Brain microvascular endothelial cell (primary cell): ENCODE results near the gene CADM2.

Experiments used
- DNase-seq: peaks from one replicate; pipeline ENCODE4 v3.0.0-alpha.2; 2020
- H3K27ac ChIP-seq: fragments of 250-450 bp; sonication (Bioruptor Pico); 2 replicates; pipeline ENCODE4 v1.5.1; 2020; ENCODE audit warnings: mild to moderate bottlenecking, moderate library complexity
- H3K27me3 ChIP-seq: fragments of 250-450 bp; sonication (Bioruptor Pico); replicated peaks from 2 replicates; pipeline ENCODE4 v1.5.1; 2020; ENCODE audit warnings: mild to moderate bottlenecking
- H3K36me3 ChIP-seq: fragments of 250-450 bp; sonication (Bioruptor Pico); replicated peaks from 2 replicates; pipeline ENCODE4 v1.5.1; 2020; ENCODE audit warnings: mild to moderate bottlenecking
- H3K4me3 ChIP-seq: 2 replicates; pipeline ENCODE4 v1.5.1; 2011; ENCODE audit warnings: low read depth, mild to moderate bottlenecking, control low read depth, low read length, moderate library complexity
- CTCF ChIP-seq: IDR thresholded peaks from 2 replicates; pipeline ENCODE4 v1.5.1; 2011; ENCODE audit warnings: low read depth, mild to moderate bottlenecking, moderate library complexity, low read length, control low read depth, inconsistent platforms; ENCODE audit errors: missing control alignments
- in situ Hi-C: cut with HindIII; loops from 2 replicates; pipeline ENCODE4 v1.10.0; 2017; ENCODE audit warnings: low sequenced_read_pairs, low pct_ligation_motif_present

CADM2 gene

DNA sequence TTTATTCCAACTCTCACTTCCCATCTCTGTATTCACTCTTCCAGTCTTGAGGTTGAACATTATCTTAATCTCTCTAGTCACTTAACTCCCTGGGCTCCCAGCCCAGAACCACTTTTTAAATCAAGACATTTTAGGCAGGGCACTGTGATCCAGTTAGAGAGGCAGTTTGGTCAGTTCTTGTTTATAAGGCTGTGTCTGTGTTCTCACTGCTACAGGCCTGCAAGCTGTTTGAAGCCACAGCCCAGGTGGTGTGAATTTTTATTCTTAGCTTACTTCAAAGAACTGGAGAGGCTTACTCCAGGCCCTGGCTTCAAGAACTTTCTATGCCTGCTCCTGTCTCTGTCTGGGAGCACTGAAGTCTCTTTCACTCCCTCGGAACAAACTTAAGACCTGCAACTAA, 906.1 kb downstream of the CADM2 start:
- in situ Hi-C loops, result no loop called here
- no peak for TF ChIP-seq CTCF
- H3K27me3 ChIP-seq, result no peaks in the 10 kb centered on the region

GRCh38 chr3:85867072-85867471, 908.3 kb downstream of the CADM2 start:
- Histone ChIP-seq H3K27me3 (no peaks in the 10 kb centered on the region), H3K36me3 (no peaks in the 10 kb centered on the region), H3K4me3 (no peak overlapping the region), H3K27ac (no peak overlapping the region)
- no peak for TF ChIP-seq CTCF
- no peak for DNase-seq
- in situ Hi-C loops, result no loop called here

More for the DNA sequence above, 906.1 kb downstream of the CADM2 start:
- Histone ChIP-seq H3K4me3 (no peak overlapping the region), H3K27ac (no peak overlapping the region), H3K36me3 (no peaks in the 10 kb centered on the region)
- DNase-seq, result no peak

DNA sequence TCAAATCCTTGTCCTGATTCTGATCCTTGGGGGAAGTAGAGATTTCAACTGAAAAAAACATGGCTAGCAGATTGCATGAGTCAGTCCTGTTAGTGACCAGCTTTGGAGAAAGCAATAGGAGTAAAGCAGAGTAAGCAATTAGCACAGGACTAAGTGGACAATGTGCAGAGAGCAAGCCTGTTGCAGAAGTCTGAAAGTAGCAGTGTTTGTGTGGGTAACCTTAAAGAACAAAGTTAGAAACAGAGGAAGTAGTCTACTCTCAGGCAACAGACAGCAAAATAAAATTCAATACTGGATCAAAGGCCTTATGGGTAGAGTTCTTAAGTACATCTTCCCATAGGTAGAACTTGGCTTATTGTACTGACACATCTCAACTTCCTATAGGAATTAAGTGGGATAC, 916.8 kb downstream of the CADM2 start:
- TF ChIP-seq CTCF, result no peak
- H3K27me3 ChIP-seq, result no peaks in the 10 kb centered on the region
- no peaks in the 10 kb centered on the region for H3K36me3 ChIP-seq
- in situ Hi-C loops, result no loop called here
- DNase-seq, result no peak
- H3K4me3 ChIP-seq, result no peak overlapping the region
- no peak overlapping the region for H3K27ac ChIP-seq

DNA sequence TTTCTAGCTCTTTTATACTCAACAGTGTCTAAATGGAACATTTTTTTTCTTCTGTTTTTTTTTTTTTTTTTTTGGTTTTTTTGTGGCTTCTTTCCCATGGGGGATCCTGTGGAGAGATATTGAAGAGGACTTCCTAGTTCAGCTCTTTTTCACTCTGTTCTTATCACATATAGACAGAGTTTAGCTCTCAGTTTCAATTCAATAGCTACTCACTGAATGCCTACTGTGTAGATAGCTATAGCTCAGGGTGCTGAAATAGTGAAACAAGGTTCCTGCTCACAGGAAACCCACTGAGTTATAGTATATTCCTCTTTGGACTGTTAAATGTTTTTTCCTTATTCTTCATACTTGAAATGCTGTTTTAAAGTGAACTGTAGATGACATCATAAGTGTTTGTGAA, 918.8 kb downstream of the CADM2 start:
- no peaks in the 10 kb centered on the region for H3K36me3 ChIP-seq
- H3K4me3 ChIP-seq, result no peak overlapping the region
- no peak overlapping the region for H3K27ac ChIP-seq
- H3K27me3 ChIP-seq, result no peaks in the 10 kb centered on the region
- TF ChIP-seq CTCF, result no peak
- in situ Hi-C loops, result no loop called here
- no peak for DNase-seq

DNA sequence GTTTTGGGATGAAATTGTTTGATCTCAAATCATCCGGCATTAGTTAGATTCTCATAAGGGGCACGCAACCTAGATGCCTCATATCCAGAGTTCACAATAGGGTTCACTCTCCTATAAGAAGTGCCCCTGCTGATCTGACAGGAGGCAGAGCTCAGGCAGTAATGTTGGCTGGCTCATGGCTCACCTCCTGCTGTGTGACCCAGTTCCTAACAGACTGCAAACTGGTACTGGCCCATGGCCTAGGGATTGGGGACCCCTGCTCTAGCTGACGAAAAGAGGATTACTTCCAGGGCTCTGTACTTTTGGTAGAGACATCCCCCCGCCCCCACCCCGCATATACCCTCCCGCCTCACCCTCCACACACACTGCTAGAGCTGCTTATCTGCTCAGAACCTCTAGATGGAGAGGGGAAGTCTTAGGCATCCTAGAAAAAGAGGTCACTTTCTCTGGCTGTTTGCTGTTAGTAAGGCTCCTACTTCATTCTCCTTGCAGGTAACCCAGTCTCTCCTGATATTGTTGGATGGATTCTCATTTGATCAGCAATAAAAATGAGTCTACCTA, 923.1 kb downstream of the CADM2 start:
- H3K4me3 ChIP-seq, result no peak overlapping the region
- H3K27ac ChIP-seq, result no peak overlapping the region
- TF ChIP-seq CTCF, result no peak
- H3K27me3 ChIP-seq, result no peaks in the 10 kb centered on the region
- in situ Hi-C loops, result no loop called here
- no peak for DNase-seq
- no peaks in the 10 kb centered on the region for H3K36me3 ChIP-seq

DNA sequence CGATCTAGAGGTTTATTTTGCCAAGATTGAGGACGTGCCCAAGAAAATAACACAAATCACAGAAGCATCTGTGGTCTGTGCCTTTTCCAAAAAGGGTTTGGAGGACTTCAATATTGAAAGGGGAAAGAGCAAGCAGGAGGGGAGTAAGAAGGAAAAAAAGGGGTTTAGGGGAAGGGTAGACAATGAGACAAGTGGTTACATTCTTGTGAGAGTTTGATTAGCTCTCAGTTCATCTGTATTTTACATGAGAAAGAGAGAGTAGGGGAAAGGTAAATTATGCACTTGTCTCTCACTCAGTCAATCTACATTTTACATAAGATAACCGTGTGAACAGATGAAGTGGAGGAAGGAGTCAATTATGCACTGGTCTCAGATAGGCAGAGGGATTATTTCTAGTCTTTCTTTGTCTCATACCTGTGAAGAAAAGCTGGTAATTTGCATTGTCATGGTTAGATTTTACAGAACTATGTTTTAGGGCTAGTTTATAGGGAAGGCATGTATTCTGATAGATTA, 931.3 kb downstream of the CADM2 start:
- TF ChIP-seq CTCF, result no peak
- in situ Hi-C loops, result no loop called here

More for the DNA sequence above, 931.3 kb downstream of the CADM2 start:
- Histone ChIP-seq H3K4me3 (no peak overlapping the region), H3K36me3 (no peaks in the 10 kb centered on the region), H3K27ac (no peak overlapping the region), H3K27me3 (no peaks in the 10 kb centered on the region)
- DNase-seq, result no peak
